ENCODE results near the gene ZIC4.

DNA sequence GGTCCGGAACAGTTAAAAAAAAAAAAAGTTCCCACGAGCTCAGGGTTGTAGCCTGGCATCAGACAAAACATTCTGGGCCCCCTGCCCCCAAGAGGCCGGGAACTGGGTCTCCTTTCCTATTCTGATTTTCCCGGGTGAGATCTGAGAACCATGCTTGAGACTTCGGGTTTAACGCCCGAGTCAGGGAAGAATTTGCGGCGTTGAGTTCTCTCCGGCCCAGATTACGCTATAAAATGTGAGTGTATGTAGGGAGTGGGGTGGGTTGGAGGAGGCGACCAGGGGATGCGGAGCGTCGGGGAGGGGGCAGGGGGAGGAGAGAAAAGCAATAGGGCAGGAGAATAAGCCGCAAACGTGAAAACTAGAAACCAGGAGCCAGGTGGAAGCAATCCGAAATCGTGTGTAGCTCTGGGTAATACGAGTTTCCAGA is 5.5 kb upstream of the ZIC4 start:
- TF ChIP-seq, protein P1, sequence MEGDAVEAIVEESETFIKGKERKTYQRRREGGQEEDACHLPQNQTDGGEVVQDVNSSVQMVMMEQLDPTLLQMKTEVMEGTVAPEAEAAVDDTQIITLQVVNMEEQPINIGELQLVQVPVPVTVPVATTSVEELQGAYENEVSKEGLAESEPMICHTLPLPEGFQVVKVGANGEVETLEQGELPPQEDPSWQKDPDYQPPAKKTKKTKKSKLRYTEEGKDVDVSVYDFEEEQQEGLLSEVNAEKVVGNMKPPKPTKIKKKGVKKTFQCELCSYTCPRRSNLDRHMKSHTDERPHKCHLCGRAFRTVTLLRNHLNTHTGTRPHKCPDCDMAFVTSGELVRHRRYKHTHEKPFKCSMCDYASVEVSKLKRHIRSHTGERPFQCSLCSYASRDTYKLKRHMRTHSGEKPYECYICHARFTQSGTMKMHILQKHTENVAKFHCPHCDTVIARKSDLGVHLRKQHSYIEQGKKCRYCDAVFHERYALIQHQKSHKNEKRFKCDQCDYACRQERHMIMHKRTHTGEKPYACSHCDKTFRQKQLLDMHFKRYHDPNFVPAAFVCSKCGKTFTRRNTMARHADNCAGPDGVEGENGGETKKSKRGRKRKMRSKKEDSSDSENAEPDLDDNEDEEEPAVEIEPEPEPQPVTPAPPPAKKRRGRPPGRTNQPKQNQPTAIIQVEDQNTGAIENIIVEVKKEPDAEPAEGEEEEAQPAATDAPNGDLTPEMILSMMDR (IDR thresholded peaks at IDR 0.05), result no peak
- TF ChIP-seq POLR2A (IDR thresholded peaks at IDR 0.05), result no peak

All from heart left ventricle (tissue), 13 donors.